Body of pancreas (tissue), 4 donors: ENCODE results near the gene SPOUT1. TPM values are rescaled to one million over a fixed set of nuclear protein-coding genes. Genes with fewer than 3 reads are reported as not detected.
"Not testable (repeated sequence)": the region's sequence is repeated elsewhere in the genome, so short reads cannot be mapped to it uniquely, and the experiment has no call there.

ENCODE experiments used
- ATAC-seq: fragments of 150-250 bp; one replicate; pipeline ENCODE4 v1.9.1; 2016
- DNase-seq, 4 donors: peaks; one replicate each; pipeline ENCODE4 v3.0.0-alpha.2; 2019
- H3K27ac ChIP-seq, 4 donors: fragments of 200-600 bp; sonication (generic); 1 replicate in 3 of 4; 2 replicates in 1 of 4; pipeline versions ENCODE4 v1.5.1 to v1.6.1; 2016 to 2019; ENCODE audit warnings: mild to moderate bottlenecking in 1 of 4, mixed read lengths in 1 of 4, moderate library complexity in 1 of 4
- H3K27me3 ChIP-seq, 2 donors: fragments of 200-600 bp; sonication (generic); one replicate each; pipeline ENCODE4 v1.6.0; 2016; ENCODE audit warnings: mild to moderate bottlenecking in 1 of 2
- H3K36me3 ChIP-seq, 2 donors: fragments of 200-600 bp; sonication (generic); replicated peaks in 1 of 2; 2 replicates each; pipeline ENCODE4 v1.5.1; 2016; ENCODE audit warnings: low read depth in 2 of 2; ENCODE audit not compliant: insufficient read depth in 1 of 2
- H3K4me1 ChIP-seq: fragments of 200-600 bp; sonication (generic); one replicate; pipeline ENCODE4 v1.6.0; 2016
- H3K4me3 ChIP-seq, 2 donors: fragments of 200-600 bp; sonication (generic); 1 replicate in 1 of 2; 2 replicates in 1 of 2; pipeline ENCODE4 v1.5.1; 2016 to 2019
- H3K9me3 ChIP-seq, 3 donors: fragments of 200-600 bp; sonication (generic); 1 replicate in 2 of 3; 2 replicates in 1 of 3; pipeline ENCODE4 v1.5.1; 2016
- CTCF ChIP-seq, 7 experiments: fragments of 450-650 bp in 4 of 7; fragments of 200-600 bp in 3 of 7; sonication (generic) in 3 of 7; IDR thresholded peaks; one replicate each; pipeline ENCODE4 v1.5.1; 2016 to 2019; ENCODE audit warnings: antibody characterized with exemption in 7 of 7
- POLR2A ChIP-seq, 3 donors: fragments of 450-650 bp; IDR thresholded peaks; one replicate each; pipeline ENCODE4 v1.6.1; 2016; ENCODE audit warnings: antibody characterized with exemption in 3 of 3, mild to moderate bottlenecking in 2 of 3
- WGBS, 2 donors: methylation state at CpG; one replicate each; pipeline ENCODE4 v1.1.5; 2017; 5-methylcytosine and 5-hydroxymethylcytosine counted together
- intact Hi-C: fragments of 100-400 bp; cut with DNase I; formaldehyde crosslinking; loops from one replicate; pipeline ENCODE4 v1.15.1; 2023
- total RNA-seq, 2 donors: library from RNA; depleted of rRNA; stranded (reverse); fragments of >200 nt; gene quantifications; one replicate each; pipeline ENCODE4 v1.1.0, GENCODE V29; 2016

Gene SPOUT1
- 10 to 100 TPM; 16.2 to 16.3 TPM for total RNA-seq

- peak within 1 kb of the TSS; percentile 83 to 85 for H3K4me3 ChIP-seq
- H3K9me3 ChIP-seq, result no peaks in the 10 kb centered on the region
- peaks cover 0 to 1% of the 10 kb centered on the region in 2 donors for H3K36me3 ChIP-seq
- ATAC-seq, result peak; percentile 99
- intact Hi-C loops, result loop anchor here (10.0 kb wide), 1 partner anchor 95 kb away; no protein-coding TSS in a partner anchor
- WGBS, 2 donors, result 0 to 1% methylated on average over 1 to 48 of the region's 56 CpGs
- peak within 1 kb of the TSS; percentile 3 to 79 (median 64) for H3K27ac ChIP-seq
- peaks cover 19% of the 10 kb centered on the region for H3K4me1 ChIP-seq
- TF ChIP-seq CTCF (IDR thresholded peaks at IDR 0.05) (no peak), POLR2A (IDR thresholded peaks at IDR 0.05) (peak in 2 of 3 donors; percentile 66 to 74)
- peak; percentile 94 to 95 (median 95) for DNase-seq
- no peaks in the 10 kb centered on the region for H3K27me3 ChIP-seq
Observed at GRCh38 chr9:128829477-128830251, at the start of gene SPOUT1. Gene SPOUT1 (minus strand): TSS chr9:128829794. CDS start chr9:128829780, 14 bp downstream.

GRCh38 chr9:128877852-128878251 lies 48.3 kb upstream of the SPOUT1 start:
- 73 to 86% methylated on average over 5 of the region's 5 CpGs for WGBS, 2 donors
- intact Hi-C loops, result no loop called here
- no peak for ATAC-seq
- no peak for TF ChIP-seq CTCF (IDR thresholded peaks at IDR 0.05)
- no peak for TF ChIP-seq POLR2A (IDR thresholded peaks at IDR 0.05)
- DNase-seq, result no peak
- Histone ChIP-seq H3K27me3 (no peaks in the 10 kb centered on the region), H3K9me3 (no peaks in the 10 kb centered on the region), H3K36me3 (no peaks in the 10 kb centered on the region), H3K4me1 (peaks cover 32% of the 10 kb centered on the region), H3K4me3 (no peak overlapping the region), H3K27ac (peak overlapping the region in 1 of 4 donors; percentile 31)

GRCh38 chr9:128870941-128871265 lies 41.3 kb upstream of the SPOUT1 start:
- H3K9me3 ChIP-seq, ATAC-seq, H3K4me1 ChIP-seq, DNase-seq, H3K27me3 ChIP-seq, H3K27ac ChIP-seq, H3K36me3 ChIP-seq, H3K4me3 ChIP-seq, intact Hi-C loops: not testable (repeated sequence)
- 83 to 84% methylated on average over 7 of the region's 7 CpGs for WGBS, 2 donors

- 83% methylated on average over 7 of the region's 7 CpGs for WGBS, 2 donors
- H3K4me3 ChIP-seq, result no peak overlapping the region
- no peaks in the 10 kb centered on the region for H3K9me3 ChIP-seq
- intact Hi-C loops, result no loop called here
- no peaks in the 10 kb centered on the region for H3K36me3 ChIP-seq
- no peak overlapping the region for H3K27ac ChIP-seq
- H3K27me3 ChIP-seq, result no peaks in the 10 kb centered on the region
- DNase-seq (no peak), ATAC-seq (no peak)
- TF ChIP-seq CTCF (IDR thresholded peaks at IDR 0.05), result no peak
- no peak for TF ChIP-seq POLR2A (IDR thresholded peaks at IDR 0.05)
- H3K4me1 ChIP-seq, result no peaks in the 10 kb centered on the region
Observed at GRCh38 chr9:128870128-128870940, 40.7 kb upstream of the SPOUT1 start.

GRCh38 chr9:128863647-128864046 lies 34.1 kb upstream of the SPOUT1 start:
- Histone ChIP-seq H3K4me1 (peaks cover 23% of the 10 kb centered on the region), H3K36me3 (no peaks in the 10 kb centered on the region), H3K27ac (peak overlapping the region in 1 of 4 donors; percentile 65), H3K27me3 (no peaks in the 10 kb centered on the region), H3K4me3 (no peak overlapping the region), H3K9me3 (no peaks in the 10 kb centered on the region)
- intact Hi-C loops, result loop anchor here (5.0 kb wide), 1 partner anchor 64 kb away; no protein-coding TSS in a partner anchor
- TF ChIP-seq CTCF (IDR thresholded peaks at IDR 0.05) (peak; percentile 82 to 96 (median 91)), POLR2A (IDR thresholded peaks at IDR 0.05) (no peak)
- peak; percentile 73 to 83 (median 78) for DNase-seq
- ATAC-seq, result peak; percentile 74
- WGBS, 2 donors, result 5 to 29% methylated on average over 5 to 10 of the region's 10 CpGs
